IPS-NIHi11 (cell line): ENCODE data around the gene CAMTA1.

ENCODE experiments used
- DNase-seq: peaks from one replicate; pipeline ENCODE4 v3.0.0; 2012; ENCODE audit warnings: mixed read lengths, low spot score

The CAMTA1 gene

GRCh38 chr1:6958407-6959030 lies 173.3 kb downstream of the CAMTA1 start:
- DNase-seq, result no peak

- no peak for DNase-seq
These were observed 174.2 kb downstream of the CAMTA1 start for GRCh38 chr1:6959491-6959890.

GRCh38 chr1:6960291-6960811 lies 175.1 kb downstream of the CAMTA1 start:
- DNase-seq, result no peak

GRCh38 chr1:6960860-6961259 lies 175.6 kb downstream of the CAMTA1 start:
- no peak for DNase-seq

GRCh38 chr1:6961289-6961688 lies 176.0 kb downstream of the CAMTA1 start:
- no peak for DNase-seq

GRCh38 chr1:6961905-6962477 lies 176.7 kb downstream of the CAMTA1 start:
- DNase-seq, result no peak

GRCh38 chr1:6962478-6962995 lies 177.3 kb downstream of the CAMTA1 start:
- DNase-seq, result peak; percentile 85

- peak; percentile 97 for DNase-seq
These were observed 178.0 kb downstream of the CAMTA1 start for GRCh38 chr1:6962996-6963911.

- DNase-seq, result no peak
These were observed 178.7 kb downstream of the CAMTA1 start for GRCh38 chr1:6963912-6964307.

GRCh38 chr1:6965083-6965934 lies 180.1 kb downstream of the CAMTA1 start:
- DNase-seq, result no peak

- no peak for DNase-seq
These were observed 180.6 kb downstream of the CAMTA1 start for GRCh38 chr1:6965935-6966241.

- DNase-seq, result no peak
These were observed 181.1 kb downstream of the CAMTA1 start for GRCh38 chr1:6966326-6966725.

- DNase-seq, result no peak
These were observed 182.3 kb downstream of the CAMTA1 start for GRCh38 chr1:6967431-6968111.

- DNase-seq, result no peak
These were observed 183.9 kb downstream of the CAMTA1 start for GRCh38 chr1:6969106-6969505.

GRCh38 chr1:6969762-6970161 lies 184.5 kb downstream of the CAMTA1 start:
- DNase-seq, result no peak

- DNase-seq, result no peak
These were observed 185.0 kb downstream of the CAMTA1 start for GRCh38 chr1:6970221-6970620.

GRCh38 chr1:6971048-6971447 lies 185.8 kb downstream of the CAMTA1 start:
- no peak for DNase-seq

- no peak for DNase-seq
These were observed 186.4 kb downstream of the CAMTA1 start for GRCh38 chr1:6971699-6972098.

- DNase-seq, result no peak
These were observed 187.1 kb downstream of the CAMTA1 start for GRCh38 chr1:6972399-6972798.

- DNase-seq, result no peak
These were observed 190.2 kb downstream of the CAMTA1 start for GRCh38 chr1:6975331-6976043.

- no peak for DNase-seq
These were observed 190.8 kb downstream of the CAMTA1 start for GRCh38 chr1:6976044-6976375.
